ENCODE measurements around the gene SEC61A1.

Gene SEC61A1

GRCh38 chr3:128113817-128114794 lies 61.9 kb downstream of the SEC61A1 start:
- DNase-seq (ENCODE audit: low read depth), result no peak

All from stimulated activated CD8-positive, alpha-beta memory T cell treated with anti-CD3 and anti-CD28 coated beads, Interleukin-12 subunit alpha, Interleukin-12 subunit beta, amount 100 ng/mL, for 4 hours (primary cell).